Measurements from ENCODE around the gene PARP1.

- no peak for TF ChIP-seq SRF (IDR thresholded peaks at IDR 0.05; ENCODE audit: low read depth)
- TF ChIP-seq CTCF (IDR thresholded peaks at IDR 0.05 in 2 of 3, conservative IDR thresholded peaks at IDR 0.05 in 1 of 3; ENCODE audit: borderline replicate concordance in 1 of 3, insufficient read depth in 1 of 3, low read depth in 2 of 3, low read length in 2 of 3): no peak
These were observed 10.1 kb upstream of the PARP1 start for GRCh38 chr1:226417830-226418546.

Measured in HCT116 (cell line).